Measurements from ENCODE around the gene C11orf71.

Gene C11orf71

DNA sequence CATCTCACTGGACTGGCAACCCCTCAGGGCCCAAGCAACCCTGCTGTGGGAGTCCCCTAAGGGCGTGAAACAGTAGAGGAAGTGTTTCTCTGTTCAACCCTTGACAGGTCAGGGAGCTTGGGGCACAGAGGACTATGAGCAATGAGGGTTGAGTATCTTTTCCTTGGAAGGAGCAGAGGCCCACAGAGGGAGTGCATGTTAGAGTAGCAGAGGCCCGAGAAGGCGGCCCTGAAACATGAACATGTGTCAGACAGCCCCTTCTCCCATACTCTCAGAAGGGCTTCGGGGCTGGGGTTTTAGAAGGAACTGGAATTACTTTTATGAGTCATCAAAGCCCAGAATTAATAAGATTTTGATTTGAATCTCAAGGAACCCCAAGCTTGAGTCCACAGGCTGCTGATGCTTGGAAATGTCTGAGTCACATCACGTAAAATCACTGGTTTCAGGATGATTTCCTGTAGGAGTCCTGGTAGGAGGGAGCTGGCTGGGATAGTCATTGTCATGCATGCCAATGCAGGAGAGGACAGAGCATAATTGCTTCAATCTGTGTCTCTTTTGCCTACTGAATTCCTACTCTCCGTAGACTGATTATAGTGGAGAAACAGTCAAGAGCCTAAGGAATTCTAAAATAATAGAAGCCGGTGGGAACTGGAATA lies 22.6 kb downstream of the C11orf71 start:
- Histone ChIP-seq H3K9me3 (ENCODE audit: severe bottlenecking) (no peaks in the 10 kb centered on the region), H3K27me3 (ENCODE audit: insufficient read depth, low read depth, severe bottlenecking) (no peaks in the 10 kb centered on the region), H3K4me3 (ENCODE audit: low read depth, low read length) (no peak overlapping the region), H3K27ac (no peak overlapping the region), H3K36me3 (no peaks in the 10 kb centered on the region)
- TF ChIP-seq, protein P1, sequence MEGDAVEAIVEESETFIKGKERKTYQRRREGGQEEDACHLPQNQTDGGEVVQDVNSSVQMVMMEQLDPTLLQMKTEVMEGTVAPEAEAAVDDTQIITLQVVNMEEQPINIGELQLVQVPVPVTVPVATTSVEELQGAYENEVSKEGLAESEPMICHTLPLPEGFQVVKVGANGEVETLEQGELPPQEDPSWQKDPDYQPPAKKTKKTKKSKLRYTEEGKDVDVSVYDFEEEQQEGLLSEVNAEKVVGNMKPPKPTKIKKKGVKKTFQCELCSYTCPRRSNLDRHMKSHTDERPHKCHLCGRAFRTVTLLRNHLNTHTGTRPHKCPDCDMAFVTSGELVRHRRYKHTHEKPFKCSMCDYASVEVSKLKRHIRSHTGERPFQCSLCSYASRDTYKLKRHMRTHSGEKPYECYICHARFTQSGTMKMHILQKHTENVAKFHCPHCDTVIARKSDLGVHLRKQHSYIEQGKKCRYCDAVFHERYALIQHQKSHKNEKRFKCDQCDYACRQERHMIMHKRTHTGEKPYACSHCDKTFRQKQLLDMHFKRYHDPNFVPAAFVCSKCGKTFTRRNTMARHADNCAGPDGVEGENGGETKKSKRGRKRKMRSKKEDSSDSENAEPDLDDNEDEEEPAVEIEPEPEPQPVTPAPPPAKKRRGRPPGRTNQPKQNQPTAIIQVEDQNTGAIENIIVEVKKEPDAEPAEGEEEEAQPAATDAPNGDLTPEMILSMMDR (IDR thresholded peaks at IDR 0.05; ENCODE audit: low read depth, low read length): no peak
- DNase-seq: no peak

DNA sequence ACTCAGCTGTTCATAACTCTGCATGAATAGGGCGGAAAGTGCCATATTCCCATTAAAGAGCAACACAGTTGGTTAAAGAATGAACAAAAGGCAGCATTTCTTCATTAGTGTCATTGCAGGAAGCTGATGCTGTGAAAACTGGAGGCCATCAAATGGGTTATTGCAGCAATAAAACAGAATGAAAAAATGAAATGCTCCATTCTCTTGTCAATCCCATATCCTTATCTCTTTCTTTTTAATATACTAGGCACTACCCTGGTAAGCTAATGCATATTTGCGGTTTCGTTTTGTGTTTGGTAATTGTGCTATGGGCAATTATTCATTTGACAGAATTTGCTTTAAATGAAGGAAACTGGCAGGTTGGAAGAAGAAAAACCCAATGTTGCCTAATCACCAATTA lies 25.3 kb downstream of the C11orf71 start:
- TF ChIP-seq, protein P1 (IDR thresholded peaks at IDR 0.05; ENCODE audit: low read depth, low read length): no peak
- Histone ChIP-seq H3K27ac (no peak overlapping the region), H3K4me3 (ENCODE audit: low read depth, low read length) (no peak overlapping the region), H3K36me3 (no peaks in the 10 kb centered on the region), H3K27me3 (ENCODE audit: insufficient read depth, low read depth, severe bottlenecking) (no peaks in the 10 kb centered on the region), H3K9me3 (ENCODE audit: severe bottlenecking) (no peaks in the 10 kb centered on the region)
- no peak for DNase-seq

DNA sequence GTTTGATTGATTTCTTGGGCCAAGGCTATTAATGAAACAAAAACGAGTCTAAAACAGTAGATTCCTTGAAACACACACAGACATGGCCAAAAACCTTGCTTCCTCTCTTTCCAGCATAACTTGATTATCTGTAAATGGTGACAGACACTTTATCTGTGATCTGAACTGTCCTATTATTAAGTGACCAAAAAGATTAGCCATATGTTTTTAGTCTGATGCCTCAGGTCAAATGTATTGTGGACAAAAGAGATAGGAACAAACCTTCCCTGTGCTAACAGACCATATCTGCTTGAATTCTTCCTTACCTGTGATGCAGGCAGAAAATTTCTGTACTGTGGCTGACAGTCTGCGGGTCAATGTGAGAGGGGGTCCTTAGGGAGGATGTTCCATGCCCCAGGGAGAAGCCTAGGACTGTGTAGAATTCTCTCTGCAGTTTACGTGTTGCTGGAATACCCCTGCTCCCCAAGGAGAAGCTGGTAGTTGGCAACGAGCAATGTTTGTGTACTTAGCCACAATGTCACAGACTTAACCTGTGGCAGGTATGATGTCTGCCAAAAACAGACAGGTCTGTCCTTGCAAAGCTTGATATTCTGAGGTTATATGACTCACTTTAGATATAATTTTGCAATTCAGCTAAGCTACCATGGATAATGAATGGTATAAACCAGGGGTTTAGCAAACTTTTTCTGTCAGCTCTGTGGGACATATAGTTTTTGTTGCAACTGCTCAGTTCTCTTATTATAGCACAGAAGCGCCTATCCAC lies 31.2 kb downstream of the C11orf71 start:
- H3K4me3 ChIP-seq (ENCODE audit: low read depth, low read length): no peak overlapping the region
- TF ChIP-seq, protein P1 (IDR thresholded peaks at IDR 0.05; ENCODE audit: low read depth, low read length): no peak
- DNase-seq: no peak
- H3K27ac ChIP-seq: no peak overlapping the region
- no peaks in the 10 kb centered on the region for H3K9me3 ChIP-seq (ENCODE audit: severe bottlenecking)
- no peaks in the 10 kb centered on the region for H3K27me3 ChIP-seq (ENCODE audit: insufficient read depth, low read depth, severe bottlenecking)
- H3K36me3 ChIP-seq: no peaks in the 10 kb centered on the region

DNA sequence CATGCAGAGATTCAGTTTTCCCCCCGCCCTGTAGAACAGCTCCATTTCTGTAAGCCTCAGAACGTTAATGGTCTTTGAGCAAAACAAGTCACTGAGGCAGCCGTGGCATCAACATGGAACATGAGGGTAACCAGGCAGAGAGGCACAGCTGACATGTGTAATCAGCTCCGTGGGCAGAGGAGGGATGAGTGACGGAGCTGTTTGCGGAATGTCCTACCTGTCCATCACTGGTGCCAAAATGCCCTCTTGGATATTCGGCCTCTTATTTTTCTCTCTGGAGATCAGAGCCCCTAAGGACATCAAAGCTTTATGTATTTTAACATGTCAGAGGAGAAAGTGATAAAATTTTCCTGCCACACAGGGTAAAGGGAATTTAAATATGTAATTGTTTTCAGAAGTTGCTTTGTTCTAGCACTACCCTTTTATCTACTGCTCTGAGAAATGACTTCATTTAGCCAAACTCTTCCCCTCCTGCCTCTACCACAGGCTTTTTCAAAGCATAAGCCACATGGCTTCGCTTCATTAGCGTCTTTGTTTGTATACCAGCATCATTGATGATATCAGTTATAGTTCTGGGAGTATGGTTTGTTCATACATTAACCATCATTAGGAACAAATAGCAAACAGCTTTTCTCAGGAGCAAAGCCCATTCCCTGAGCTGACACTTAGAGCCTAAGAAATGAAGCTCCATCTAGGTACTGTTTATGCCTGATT lies 32.9 kb downstream of the C11orf71 start:
- TF ChIP-seq, protein P1 (IDR thresholded peaks at IDR 0.05; ENCODE audit: low read depth, low read length): no peak
- no peak for DNase-seq
- Histone ChIP-seq H3K9me3 (ENCODE audit: severe bottlenecking) (no peaks in the 10 kb centered on the region), H3K36me3 (no peaks in the 10 kb centered on the region), H3K27me3 (ENCODE audit: insufficient read depth, low read depth, severe bottlenecking) (no peaks in the 10 kb centered on the region), H3K4me3 (ENCODE audit: low read depth, low read length) (no peak overlapping the region), H3K27ac (no peak overlapping the region)

DNA sequence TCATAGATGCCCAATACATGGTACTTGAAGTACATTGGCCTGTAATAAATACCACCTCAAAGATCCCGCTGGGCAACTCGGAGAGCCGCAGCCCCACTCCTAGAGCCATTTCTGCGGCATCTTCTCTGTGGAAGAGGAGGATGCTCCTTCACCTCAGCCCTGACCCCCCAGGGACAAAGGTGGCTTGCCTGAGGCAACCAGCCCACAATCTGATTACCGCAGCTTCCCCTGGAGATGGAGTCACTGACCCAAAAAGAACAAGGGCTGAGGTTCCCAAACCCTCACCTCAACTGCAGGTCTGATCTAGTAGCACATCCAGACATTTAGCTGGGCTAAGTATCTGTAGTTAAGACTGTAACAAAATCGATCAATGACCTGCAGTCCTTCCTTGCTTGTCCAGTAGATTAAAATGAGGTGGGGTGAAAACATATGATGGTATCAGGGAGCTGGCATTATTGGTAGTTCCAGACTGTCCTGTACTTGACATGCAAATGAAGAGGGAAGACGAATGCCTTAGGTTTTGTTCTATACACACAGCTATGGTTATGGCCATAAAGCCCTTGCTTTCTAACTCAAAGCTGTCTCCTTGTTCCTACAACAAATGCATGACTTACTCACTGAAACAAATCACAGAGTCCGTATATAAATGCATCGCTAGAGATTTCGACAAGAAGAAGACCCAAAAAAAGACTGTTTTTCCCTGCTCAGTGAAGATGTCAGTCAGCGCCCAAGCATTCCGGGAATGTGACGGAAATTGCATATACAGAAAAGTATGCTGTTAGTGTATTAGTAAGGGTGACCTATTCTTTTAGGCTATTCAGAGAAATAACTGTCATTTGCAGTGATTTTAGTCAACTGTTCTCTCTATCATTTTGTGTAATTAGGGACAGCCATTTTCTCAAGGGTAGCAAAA lies 33.7 kb downstream of the C11orf71 start:
- TF ChIP-seq, protein P1 (IDR thresholded peaks at IDR 0.05; ENCODE audit: low read depth, low read length): no peak
- H3K36me3 ChIP-seq: no peaks in the 10 kb centered on the region
- no peaks in the 10 kb centered on the region for H3K9me3 ChIP-seq (ENCODE audit: severe bottlenecking)
- H3K4me3 ChIP-seq (ENCODE audit: low read depth, low read length): no peak overlapping the region
- no peaks in the 10 kb centered on the region for H3K27me3 ChIP-seq (ENCODE audit: insufficient read depth, low read depth, severe bottlenecking)
- no peak overlapping the region for H3K27ac ChIP-seq
- DNase-seq: no peak
